HEK293 (cell line): ENCODE measurements around the gene RIOK1.

ENCODE experiments used
- CTCF ChIP-seq: fragments of 450-650 bp; formaldehyde crosslinking; IDR thresholded peaks from 2 replicates; pipeline ENCODE4 v1.5.1; 2016; ENCODE audit warnings: missing biosample characterization, missing genetic modification characterization
- MYNN ChIP-seq: fragments of 450-650 bp; formaldehyde crosslinking; IDR thresholded peaks from 2 replicates; pipeline ENCODE4 v1.5.1; 2016; ENCODE audit warnings: missing biosample characterization, missing genetic modification characterization, borderline replicate concordance
- REST ChIP-seq: fragments of 450-650 bp; formaldehyde crosslinking; IDR thresholded peaks from 2 replicates; pipeline ENCODE4 v1.5.1; 2016; ENCODE audit warnings: missing biosample characterization, missing genetic modification characterization
- ZNF10 ChIP-seq: fragments of 450-650 bp; formaldehyde crosslinking; IDR thresholded peaks from 2 replicates; pipeline ENCODE4 v1.5.1; 2017; ENCODE audit warnings: missing biosample characterization, missing genetic modification characterization
- ZNF169 ChIP-seq: fragments of 450-650 bp; formaldehyde crosslinking; IDR thresholded peaks from 2 replicates; pipeline ENCODE4 v1.5.1; 2016; ENCODE audit warnings: missing biosample characterization, missing genetic modification characterization

GRCh38 chr6:7392402-7392801 is 2.8 kb downstream of the RIOK1 start:
- no peak for TF ChIP-seq REST (tag by site-specific recombination)
- no peak for TF ChIP-seq MYNN (tag by site-specific recombination)
- TF ChIP-seq CTCF (tag by site-specific recombination) = no peak
- TF ChIP-seq ZNF10 (tag by site-specific recombination) = no peak
- no peak for TF ChIP-seq ZNF169 (tag by site-specific recombination)
